HG02759 (cell line): ENCODE data around the gene HCN4.

ENCODE experiments used
- ATAC-seq: cut with Tn5 transposase; IDR thresholded peaks from one replicate; pipeline ENCODE4 v1.9.1; 2021; ENCODE audit warnings: mild to moderate bottlenecking, moderate library complexity; ENCODE audit not compliant: unreplicated experiment

HCN4 gene

DNA sequence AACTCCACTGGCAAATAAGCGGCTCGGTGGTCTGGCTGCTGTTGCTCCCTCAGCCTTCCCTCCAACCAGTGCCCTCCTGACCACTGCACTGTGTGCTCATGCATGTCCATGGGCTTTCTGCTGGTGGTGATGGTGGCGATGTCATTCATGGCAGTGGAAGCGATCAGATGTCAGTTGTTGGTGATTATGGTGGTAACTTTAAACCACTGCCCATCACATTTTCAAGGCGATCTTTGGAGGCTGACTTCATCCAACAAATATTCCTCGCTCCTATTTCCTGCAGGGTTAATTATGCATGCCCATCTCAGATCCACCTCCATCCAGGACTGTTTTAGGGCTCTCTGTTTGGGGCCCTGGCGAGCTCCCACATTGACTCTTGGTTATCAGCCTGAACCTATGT lies 13.4 kb upstream of the HCN4 start:
- no peak for ATAC-seq

DNA sequence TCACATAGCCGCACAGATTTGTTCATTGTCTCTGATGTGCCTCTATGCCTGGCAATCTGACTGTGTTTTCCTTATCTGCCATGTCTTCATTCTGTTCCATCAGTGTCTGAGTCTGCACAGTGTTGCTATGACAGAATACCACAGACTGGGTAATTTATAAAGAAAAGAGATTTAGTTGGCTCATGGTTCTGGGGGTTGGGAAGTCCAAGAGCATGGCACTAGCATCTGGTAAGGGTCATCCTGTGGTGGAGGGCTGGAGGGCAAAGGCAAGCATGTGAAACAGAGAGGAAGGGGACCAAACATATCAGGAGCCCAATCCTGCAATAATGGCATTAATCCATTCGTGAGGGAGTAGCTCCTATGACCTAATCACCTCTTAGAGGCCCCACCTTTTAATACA lies 11.9 kb upstream of the HCN4 start:
- no peak for ATAC-seq

DNA sequence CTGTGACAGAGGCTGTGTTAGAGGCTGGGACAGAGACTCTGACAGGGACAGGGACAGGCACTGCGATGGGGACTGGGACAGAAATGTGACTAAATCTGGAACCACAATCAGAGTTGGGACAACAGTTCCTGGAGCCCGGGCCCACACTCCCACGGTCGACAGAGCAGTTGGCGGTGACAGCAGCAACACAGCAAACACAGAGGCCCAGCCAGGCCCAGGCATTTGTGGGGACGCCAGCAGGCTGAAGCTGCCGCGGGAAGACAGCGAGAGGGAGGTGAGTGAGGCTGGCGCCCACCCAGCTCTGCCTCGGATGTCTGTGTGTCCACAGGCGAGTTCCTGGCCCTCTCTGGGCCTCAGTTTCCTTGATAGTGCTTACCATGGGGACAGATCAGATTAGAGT lies 9.3 kb upstream of the HCN4 start:
- ATAC-seq: no peak

DNA sequence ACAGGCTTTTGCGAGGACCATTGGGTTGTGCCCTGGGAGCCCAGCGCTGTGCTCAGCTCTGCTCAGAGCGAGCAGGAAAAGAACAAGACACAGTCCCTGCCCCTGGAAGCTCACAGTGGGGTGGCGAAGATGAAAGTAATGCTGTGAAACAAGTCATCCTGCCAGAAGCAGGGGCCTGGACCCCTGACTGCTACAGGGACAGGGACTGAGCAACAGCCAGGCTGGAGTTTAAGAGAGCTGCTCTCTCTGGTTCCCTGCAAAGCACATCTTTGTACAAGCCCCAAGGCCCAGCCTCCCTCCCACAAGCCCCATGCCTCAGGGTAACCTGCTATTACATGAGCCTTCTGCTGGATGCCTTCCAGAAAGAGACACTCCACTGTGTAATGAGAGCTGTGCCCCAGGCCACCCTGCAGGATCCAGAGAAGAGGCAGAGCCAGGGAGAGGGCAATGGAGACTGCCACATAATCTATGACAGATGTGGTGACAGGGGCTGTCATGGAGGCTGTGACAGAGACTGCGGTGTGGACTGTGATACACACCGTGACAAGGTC lies 7.1 kb upstream of the HCN4 start:
- no peak for ATAC-seq

DNA sequence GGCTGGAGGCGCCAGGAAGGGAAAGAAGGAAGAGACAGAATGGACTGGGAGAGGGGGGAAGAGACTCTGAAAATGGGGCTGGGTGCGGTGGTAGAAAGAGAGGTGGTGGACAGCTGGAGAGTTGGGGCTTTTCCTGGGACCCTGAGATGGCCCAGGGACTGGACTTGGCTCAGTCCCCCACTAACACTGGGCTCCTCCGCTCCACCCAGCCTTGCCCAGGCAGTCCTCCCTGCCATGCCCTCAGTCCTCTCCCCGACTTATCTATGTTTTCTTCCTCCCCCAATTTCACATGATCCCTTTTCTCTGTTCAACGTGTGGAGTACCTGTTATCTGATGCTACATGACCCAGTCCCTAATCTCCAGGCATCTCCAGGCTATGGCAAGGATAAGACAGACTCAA lies 6.3 kb upstream of the HCN4 start:
- ATAC-seq: no peak

DNA sequence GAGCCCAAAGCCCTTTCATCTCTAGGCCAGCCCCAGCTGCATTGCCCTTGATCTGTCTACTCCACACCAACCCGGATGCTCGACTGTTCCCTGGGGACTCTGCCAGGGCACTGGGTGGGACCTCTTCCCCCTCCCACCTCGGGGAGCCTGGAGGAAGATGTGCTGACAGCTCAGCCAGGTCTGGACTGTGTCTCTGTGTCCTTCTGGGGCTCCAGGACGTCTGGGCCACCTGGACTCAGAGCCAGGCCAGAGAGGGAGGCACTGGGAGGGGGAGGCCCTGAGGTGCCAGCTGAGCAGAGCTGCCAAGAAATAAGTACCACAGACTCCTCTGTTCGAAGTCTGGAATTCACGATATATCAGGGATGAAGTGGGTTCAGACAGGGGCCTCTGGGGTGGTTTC lies 5.8 kb upstream of the HCN4 start:
- ATAC-seq: no peak

DNA sequence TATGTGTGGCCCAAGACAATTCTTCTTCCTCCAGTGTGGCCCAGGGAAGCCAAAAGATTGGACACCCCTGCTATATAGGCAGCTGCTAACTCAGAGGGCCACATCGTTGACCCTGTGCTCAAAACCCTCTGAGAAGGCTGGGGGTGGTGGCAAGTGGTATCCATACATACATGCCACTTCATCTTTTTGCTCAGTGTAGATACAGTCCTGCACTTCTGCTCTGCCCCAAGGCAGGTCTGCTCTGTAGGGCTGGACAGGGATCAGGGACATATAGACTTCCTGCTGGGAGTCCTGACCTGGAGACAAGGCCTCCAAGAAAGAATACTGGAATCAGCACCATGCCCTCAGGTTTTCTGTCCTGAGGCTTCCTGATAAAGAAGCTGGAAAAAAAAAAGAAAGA lies 4.5 kb upstream of the HCN4 start:
- no peak for ATAC-seq

DNA sequence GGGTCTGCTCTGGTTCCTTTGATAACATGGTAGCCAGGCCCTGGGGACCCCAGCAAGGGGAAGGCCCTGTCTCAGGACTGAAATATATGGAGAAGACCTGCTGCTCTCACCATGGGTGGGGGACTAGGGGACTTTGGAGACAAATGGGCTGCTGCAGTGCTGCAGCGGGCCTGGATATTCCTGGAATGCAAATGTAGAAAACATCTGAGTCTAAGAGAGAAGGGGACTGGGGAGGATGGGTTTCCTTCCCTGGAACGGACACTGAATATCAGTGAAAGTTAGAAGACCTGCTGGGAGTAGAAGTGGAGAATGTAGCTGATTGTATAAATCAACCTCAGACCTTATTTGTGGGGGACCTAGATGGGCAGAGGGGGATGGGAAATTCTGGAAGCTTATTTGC lies 3.1 kb upstream of the HCN4 start:
- ATAC-seq: no peak

DNA sequence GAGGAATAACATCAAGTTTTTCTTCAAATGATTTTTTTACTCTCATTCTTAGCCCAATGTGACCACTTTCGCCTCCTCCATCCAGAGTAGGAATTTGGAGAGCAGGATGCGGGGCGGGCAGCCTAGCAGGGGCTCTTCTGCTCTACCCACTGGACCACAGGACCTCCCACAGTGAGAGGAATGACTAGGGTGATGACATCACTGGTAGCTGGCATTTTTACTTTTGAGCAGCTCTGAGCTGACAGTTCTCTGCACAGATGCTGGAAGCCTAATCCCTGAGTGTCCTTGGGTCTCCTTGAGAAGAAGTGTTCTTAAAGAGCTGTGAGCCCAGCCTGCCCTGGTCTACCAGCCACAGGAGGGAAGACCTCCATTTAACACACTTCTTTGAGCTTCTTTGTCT lies 1.4 kb upstream of the HCN4 start:
- ATAC-seq: no peak

DNA sequence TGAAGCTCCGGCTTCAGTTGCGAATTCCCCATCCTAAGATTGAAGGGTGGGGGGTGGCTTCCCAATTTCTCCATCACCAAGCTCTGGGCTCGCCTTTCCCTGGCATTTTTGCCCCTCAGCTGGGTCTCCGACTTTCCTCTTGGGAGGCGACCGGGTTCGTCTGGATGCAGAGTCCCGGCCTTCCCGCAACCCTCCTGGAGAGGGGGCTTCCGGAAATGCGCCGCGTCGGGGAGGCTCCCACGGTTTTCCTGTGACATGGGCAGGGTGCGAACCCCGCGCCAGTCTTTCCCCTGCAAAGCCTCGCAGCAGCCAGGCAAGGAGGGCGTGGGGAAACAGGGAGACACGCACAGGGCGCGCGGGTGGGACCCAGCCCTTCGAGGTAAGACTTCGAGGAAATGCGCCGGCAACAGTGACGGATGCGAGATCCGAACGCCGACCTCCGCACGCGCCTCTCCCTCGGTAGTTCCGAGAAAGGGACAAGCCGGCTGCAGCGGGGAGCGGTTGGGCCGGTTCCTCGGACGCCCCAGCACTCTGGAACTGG lies 466 bp upstream of the HCN4 start:
- ATAC-seq: no peak

DNA sequence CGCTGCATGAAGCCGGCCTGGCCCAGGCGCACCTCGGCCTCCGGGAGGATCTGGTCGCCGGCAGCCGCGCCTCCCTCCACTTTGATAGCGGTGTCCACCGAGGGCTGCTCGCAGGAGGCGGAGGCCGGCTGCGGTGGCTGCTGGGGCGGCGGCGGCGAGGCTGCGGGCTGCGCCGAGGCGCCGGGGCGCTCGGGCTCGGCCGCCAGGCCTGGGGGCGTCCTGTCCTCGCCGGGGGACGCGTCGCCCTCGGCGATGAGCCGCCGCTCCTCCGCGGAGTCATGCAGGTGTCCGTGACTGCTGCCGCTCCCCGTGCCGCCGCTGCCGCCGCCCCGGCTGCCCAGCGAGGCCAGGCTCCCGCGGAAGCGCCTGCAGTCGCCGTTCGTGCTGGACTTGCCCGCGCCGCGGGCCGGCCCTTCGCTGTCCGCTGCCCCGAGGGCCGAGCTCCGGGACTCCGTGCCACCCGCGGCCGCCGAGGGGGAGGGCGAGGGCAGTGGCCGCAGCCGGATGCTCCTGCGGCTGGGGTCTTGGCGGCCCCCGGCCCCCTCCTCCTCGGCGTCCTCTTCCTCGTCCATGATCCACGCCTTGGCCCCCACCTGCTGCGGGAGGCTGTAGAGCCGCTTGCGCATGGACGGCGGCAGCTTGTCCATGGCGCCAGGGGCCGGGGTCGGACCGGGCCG lies 996 bp downstream of the HCN4 start:
- ATAC-seq: no peak

DNA sequence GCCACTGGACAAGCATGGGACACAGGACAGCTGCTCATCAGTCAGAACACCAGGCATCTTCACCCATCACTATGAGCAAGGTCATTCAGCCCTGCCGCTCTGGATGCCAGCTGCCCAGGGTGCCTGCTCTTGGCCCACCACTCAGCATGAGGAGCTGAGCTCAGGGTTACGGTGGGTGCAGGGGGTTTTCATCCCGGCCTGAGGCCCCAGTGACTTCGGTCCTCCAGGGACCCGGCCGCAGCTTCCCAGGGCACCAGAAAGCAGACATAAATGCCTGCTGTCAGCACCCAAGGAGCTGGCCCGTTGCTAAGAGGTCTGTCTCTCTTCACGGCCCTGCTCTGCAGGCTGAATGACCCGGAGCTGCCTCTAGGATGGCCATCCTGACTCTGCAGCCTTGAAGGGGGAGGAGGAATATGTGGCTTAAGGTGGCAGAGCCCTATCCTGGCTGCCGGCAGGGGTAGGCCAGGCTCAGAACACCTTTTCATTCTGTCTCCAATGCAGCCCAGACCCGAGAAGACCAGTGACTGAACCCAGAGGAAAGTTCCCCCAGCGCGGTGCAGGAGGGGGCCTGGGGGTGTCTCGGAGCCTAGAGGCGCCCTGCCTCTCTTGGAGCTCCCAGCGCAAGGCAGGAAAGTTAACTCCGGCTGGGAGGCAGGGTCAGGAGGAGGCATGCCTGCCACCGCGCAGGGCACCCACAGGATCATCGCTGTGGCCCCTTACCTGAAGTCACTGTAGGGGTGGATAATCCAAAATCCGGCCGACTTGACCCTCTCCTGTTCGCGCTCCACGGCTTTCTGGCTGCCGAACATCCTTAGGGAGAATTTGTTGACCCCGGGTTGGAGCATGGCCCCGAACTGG lies 1.8 kb downstream of the HCN4 start:
- no peak for ATAC-seq

DNA sequence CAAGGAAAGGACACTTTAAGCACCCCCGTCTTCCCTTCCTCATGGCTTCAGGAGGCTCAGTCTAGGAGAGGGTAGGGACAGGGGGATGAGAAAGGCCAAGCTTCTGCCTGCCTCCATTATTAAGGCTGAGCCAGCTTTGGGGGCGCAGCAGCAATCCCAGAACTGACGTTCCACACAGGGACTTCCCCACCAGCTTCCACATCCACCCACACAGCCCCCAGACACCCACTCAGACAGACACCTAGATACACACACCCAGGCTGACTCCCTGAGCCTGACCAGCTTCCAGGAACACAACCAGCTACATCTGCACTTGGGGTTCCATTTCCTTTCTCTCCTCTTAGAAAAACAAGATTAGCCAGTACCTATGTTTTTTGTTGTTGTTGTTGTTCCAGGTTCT lies 4.7 kb downstream of the HCN4 start:
- no peak for ATAC-seq

DNA sequence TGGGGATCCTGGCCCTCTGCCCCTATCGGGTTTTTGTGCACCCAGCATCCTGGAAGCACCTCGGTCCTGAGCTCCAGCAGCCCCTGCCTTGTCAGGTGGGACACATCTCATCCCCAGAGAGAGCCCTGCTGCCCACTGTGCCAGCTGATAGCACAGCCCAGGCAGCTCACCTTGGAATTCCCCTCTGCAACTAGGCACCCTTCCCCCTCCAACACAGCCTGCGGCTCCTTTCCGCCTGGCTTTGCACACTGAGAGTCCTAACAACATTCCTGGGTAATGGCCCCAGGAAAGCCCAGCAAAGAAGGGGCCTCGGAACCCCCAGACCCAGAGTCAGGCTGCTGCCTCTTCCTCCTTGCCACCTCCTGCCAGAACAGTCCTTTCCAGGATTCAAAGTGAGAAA lies 5.9 kb downstream of the HCN4 start:
- no peak for ATAC-seq

DNA sequence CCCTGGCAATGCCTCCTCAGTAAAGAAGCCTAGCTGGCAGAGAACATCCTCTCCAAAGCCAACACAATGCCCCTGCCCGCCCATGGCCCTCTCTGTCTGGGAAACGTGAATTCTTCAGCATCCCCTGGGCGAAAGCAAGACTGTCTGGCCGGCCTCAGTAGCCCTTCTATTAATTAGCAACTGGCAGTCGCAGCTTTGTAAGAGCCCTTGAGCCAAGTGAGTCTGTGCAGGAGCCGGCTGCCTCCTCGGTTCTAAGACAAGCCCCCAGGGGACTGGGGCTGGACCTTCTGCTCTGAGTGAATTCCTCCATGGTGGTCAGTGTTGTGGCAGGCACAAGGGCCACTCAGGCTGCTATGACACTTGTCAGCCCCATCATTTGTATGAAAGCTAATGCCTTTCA lies 7.4 kb downstream of the HCN4 start:
- ATAC-seq: no peak

DNA sequence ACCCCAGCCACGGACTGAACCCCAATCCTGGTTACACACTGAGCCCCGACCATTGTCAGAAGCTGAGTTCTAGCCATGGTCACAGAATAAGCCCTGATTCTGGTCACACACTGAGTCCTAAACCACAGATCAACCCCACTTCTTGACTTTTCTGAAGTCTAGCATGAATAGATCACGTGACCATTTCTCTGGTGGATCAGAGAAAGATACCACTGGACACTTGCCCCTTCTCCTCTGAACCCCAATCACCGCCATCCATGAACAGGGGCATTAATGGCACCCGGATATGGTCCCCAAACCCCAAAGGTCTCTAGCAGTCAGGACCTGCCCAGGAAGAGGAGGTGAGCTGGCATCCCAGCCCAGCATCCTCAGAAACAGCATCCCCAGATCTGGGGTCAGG lies 9.1 kb downstream of the HCN4 start:
- ATAC-seq: no peak

DNA sequence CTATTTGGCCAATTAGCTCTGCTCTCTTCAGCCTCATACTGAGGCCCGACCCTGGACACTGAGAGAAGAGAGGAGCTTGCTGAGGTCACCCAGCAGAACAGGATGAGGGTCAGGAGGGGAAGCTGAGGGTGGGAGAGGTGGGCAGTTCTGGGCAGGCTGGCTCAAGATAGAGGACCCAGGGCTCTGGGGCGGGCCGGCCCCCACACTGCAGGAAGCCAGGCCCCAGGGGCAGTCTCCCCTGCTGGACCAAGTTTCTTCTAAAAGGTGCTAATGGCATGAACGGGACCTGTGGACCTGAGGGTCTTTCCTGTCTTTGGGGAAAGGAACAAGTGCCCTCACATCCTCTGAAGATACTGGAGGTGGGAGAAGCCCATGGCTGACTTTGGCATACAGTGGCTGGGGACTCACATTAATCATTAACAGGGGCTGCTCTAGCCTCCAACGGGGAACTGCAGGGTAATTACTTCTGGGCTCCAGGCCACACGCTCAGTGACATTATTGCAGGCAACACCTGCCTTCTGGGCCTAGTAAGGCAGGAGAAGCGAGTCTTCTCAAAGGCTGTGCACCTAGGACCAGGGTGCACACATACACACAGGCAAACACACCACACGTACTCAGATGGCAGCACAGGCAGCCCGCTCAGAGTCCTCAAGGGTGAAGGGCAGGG lies 10.6 kb downstream of the HCN4 start:
- ATAC-seq: no peak

DNA sequence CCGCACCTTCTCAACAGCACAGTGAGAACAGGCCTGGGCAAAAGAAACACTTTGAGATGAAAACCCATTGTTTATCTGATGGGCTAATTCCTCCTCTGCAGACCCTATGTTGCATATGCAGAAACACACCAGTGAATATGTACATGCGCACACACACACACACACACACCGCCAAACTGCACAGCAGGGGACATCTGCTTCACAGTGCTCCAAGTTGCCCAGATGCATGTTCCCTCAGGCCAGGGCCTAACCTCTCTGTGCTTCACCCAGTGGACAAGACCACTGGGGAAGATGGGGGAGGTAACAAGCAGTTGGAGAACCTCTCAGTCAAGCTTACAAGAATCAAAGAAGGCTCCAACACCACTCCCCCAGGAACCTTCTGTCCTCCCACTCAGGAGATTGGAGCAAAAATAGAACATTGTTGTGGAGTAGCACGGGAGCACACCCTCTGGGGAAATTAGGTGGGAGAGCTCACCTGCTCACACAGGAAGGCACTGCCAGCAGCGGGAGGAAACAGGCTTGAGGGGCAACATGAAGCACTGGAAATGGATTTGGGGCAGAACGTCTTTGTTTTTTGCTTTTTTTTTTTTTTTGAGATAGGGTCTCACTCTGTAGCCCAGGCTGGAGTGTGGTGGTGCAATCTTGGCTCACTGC lies 13.0 kb downstream of the HCN4 start:
- ATAC-seq: no peak

DNA sequence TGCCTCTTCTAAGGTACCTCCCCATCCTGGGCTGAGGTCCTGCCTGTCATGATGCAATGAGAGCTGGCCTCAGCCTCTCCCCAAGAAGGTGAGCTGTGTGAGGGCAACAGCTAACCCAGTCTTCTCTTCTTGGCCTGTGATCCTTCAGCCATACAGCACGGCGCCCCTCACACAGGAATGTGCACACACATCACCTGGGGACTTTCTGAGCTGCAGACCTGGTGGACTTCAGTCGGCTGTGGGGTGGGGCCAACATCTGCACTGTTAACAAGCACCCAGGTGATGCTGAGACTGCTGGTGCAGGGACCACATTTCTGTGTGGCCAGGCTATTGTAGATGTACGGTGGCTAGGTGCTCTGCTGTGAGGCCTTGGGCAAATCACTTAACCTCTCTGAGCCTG lies 14.5 kb downstream of the HCN4 start:
- ATAC-seq: no peak

DNA sequence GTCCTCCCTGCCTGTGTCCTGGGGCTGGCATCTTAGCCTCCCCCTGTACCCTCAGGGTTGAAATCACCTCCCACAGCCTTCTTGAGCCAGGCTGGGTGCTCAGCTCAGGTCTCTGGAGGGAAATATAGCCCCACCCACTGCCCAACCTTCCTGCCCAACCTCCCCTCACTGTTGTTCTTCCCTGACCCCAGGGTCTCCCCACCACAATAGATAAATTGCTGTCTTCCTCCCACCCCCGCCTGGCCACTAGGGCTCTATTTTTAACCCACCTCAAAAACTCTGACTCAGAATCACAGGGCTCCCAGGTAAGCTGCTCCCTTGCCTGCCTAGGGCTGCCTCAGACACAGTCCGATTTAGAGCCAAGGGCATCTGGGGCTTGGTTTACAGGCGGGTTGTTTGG lies 15.0 kb downstream of the HCN4 start:
- no peak for ATAC-seq

DNA sequence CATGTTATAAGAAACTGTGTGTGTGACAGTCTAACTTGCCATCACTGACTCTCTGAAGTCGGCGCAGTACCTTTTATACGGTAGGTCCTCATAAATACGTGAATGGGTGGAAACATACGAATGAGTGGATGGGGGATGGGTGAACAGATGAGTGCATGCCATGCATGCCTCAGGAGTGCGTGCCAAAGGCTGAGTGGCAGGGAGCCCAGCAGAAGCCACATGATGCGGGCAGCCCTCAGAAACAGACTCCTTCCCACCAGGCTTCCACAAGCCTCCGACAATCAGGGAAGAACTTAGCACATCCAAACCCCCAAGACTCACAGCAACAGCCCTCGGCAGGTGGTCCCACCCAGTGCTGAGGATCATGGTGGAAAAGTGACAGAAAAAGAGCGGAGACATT lies 16.7 kb downstream of the HCN4 start:
- ATAC-seq: no peak
